ENCODE data around the gene PODN.

GRCh38 chr1:53107090-53107489 lies 45.1 kb downstream of the PODN start:
- TF ChIP-seq NFRKB (IDR thresholded peaks at IDR 0.05) (no peak), CTBP1 (IDR thresholded peaks at IDR 0.05; ENCODE audit: borderline replicate concordance) (no peak), FOXM1 (IDR thresholded peaks at IDR 0.05; ENCODE audit: borderline replicate concordance) (no peak), SP1 (IDR thresholded peaks at IDR 0.05) (no peak), ELF4 (IDR thresholded peaks at IDR 0.05) (no peak), FOXA1 (IDR thresholded peaks at IDR 0.05) (no peak), SUZ12 (IDR thresholded peaks at IDR 0.05) (no peak)
